Loucy (cell line): ENCODE data around the gene SLX1B.
"Not testable (repeated sequence)": the region's sequence is repeated elsewhere in the genome, so short reads cannot be mapped to it uniquely, and the experiment has no call there.

ENCODE experiments used
- CTCF ChIP-seq: fragments of 200-600 bp; sonication (generic); conservative IDR thresholded peaks from 2 replicates; pipeline ENCODE4 v1.5.1; 2014; ENCODE audit warnings: mild to moderate bottlenecking, antibody characterized with exemption, low read length
- EZH2phosphoT487 ChIP-seq: fragments of 200-600 bp; IDR thresholded peaks from 2 replicates; pipeline ENCODE4 v1.6.1; 2018; ENCODE audit warnings: antibody characterized with exemption, mild to moderate bottlenecking, moderate library complexity, borderline replicate concordance

- not testable (repeated sequence) for TF ChIP-seq CTCF, EZH2phosphoT487
Observed at GRCh38 chr16:29454828-29455227, 495 bp downstream of the SLX1B start.
